ENCODE measurements around the gene RASL12.

DNA sequence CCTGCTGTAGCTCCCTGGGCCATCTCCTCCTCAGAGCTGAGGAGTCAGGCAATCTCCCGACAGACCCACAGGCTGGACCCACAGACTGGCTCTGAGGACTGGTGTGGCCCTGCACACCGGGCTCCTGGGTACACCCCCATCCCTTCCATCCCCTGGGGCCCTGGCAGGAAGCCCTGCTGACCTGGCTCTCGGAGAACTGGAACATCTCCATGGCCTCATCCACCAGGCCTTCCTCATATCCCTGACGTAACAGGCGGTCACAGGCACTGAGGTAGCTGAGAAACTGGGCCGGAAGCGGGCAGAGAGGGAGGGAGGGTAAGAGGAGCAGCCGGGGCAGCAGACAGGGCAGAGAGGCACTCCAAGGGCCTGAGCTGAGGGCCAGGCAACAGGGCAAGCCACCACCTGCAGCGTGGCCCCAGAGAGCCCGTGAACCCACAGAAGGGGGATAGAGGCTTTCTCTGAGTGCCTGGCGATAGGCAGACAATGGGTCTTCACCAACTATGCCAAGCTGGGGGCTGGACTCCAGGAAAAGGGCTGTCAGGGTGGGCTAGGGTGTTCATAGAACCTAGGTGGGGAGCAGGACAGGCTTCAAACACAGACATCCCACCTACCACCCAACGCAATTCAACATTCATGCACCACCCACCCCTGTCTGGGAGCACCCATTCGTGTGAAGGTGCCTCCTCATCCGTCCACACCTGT lies 26.7 kb upstream of the RASL12 start:
- TF ChIP-seq POLR2A (IDR thresholded peaks at IDR 0.05) = no peak
- TF ChIP-seq, protein P1, sequence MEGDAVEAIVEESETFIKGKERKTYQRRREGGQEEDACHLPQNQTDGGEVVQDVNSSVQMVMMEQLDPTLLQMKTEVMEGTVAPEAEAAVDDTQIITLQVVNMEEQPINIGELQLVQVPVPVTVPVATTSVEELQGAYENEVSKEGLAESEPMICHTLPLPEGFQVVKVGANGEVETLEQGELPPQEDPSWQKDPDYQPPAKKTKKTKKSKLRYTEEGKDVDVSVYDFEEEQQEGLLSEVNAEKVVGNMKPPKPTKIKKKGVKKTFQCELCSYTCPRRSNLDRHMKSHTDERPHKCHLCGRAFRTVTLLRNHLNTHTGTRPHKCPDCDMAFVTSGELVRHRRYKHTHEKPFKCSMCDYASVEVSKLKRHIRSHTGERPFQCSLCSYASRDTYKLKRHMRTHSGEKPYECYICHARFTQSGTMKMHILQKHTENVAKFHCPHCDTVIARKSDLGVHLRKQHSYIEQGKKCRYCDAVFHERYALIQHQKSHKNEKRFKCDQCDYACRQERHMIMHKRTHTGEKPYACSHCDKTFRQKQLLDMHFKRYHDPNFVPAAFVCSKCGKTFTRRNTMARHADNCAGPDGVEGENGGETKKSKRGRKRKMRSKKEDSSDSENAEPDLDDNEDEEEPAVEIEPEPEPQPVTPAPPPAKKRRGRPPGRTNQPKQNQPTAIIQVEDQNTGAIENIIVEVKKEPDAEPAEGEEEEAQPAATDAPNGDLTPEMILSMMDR (IDR thresholded peaks at IDR 0.05) = no peak
- peak; percentile 24 for TF ChIP-seq POLR2AphosphoS5 (IDR thresholded peaks at IDR 0.05)

Measured in prostate gland (tissue), 2 donors.